Fibroblast of lung (primary cell): Measurements from ENCODE around the gene RAB31. TPM values are rescaled to one million over a fixed set of nuclear protein-coding genes. Genes with fewer than 3 reads are reported as not detected.
A peak's percentile ranks its signal among the peaks of the same experiment; 100 is the strongest.

Source experiments
- DNase-seq, 2 donors: peaks; one replicate each; pipeline versions ENCODE4 v3.0.0 to v3.0.0-alpha.2; 2010; ENCODE audit warnings: low read depth in 2 of 2
- H2AFZ ChIP-seq: 2 replicates; pipeline ENCODE4 v1.5.1; 2012; ENCODE audit warnings: low read length, control low read depth, inconsistent platforms
- H3K27ac ChIP-seq: 2 replicates; pipeline ENCODE4 v1.5.1; 2011; ENCODE audit warnings: low read length, control low read depth; ENCODE audit not compliant: insufficient read depth
- H3K27me3 ChIP-seq: 2 replicates; pipeline ENCODE4 v1.5.1; 2011; ENCODE audit warnings: mild to moderate bottlenecking, low read length; ENCODE audit not compliant: control insufficient read depth, insufficient read depth
- H3K36me3 ChIP-seq: 2 replicates; pipeline ENCODE4 v1.5.1; 2011; ENCODE audit warnings: low read length; ENCODE audit not compliant: control insufficient read depth, insufficient read depth
- H3K4me1 ChIP-seq: 2 replicates; pipeline ENCODE4 v1.5.1; 2011; ENCODE audit warnings: low read length; ENCODE audit not compliant: control insufficient read depth, insufficient read depth; ENCODE audit errors: extremely low read depth
- H3K4me2 ChIP-seq: 2 replicates; pipeline ENCODE4 v1.5.1; 2011; ENCODE audit warnings: low read length, control low read depth; ENCODE audit not compliant: insufficient read depth; ENCODE audit errors: extremely low read depth
- H3K4me3 ChIP-seq, 4 experiments: fragments of 200-600 bp in 1 of 4; sonication (generic) in 1 of 4; replicated peaks in 1 of 4; 2 replicates each; pipeline ENCODE4 v1.5.1; 2011 to 2016; ENCODE audit warnings: low read length in 4 of 4, low read depth in 3 of 4, mild to moderate bottlenecking in 3 of 4, control low read depth in 2 of 4, inconsistent platforms in 1 of 4, mixed read lengths in 1 of 4; ENCODE audit not compliant: insufficient read depth in 1 of 4; ENCODE audit errors: control extremely low read depth in 1 of 4
- H3K79me2 ChIP-seq: 2 replicates; pipeline ENCODE4 v1.5.1; 2012; ENCODE audit warnings: mild to moderate bottlenecking, low read length, inconsistent platforms; ENCODE audit not compliant: control insufficient read depth, insufficient read depth
- H3K9ac ChIP-seq: 2 replicates; pipeline ENCODE4 v1.5.1; 2011; ENCODE audit warnings: mild to moderate bottlenecking, low read length, control low read depth; ENCODE audit not compliant: insufficient read depth
- H3K9me3 ChIP-seq: 2 replicates; pipeline ENCODE4 v1.5.1; 2012; ENCODE audit warnings: low read depth, low read length; ENCODE audit not compliant: control insufficient read depth, insufficient read depth
- H4K20me1 ChIP-seq: 2 replicates; pipeline ENCODE4 v1.5.1; 2011; ENCODE audit warnings: low read length; ENCODE audit not compliant: control insufficient read depth, insufficient read depth; ENCODE audit errors: extremely low read depth
- EZH2 ChIP-seq: IDR thresholded peaks from 2 replicates; pipeline ENCODE4 v1.5.1; 2012; ENCODE audit warnings: low read length, control low read depth, mild to moderate bottlenecking; ENCODE audit errors: missing control alignments
- polyA plus RNA-seq, 2 donors: library from polyadenylated mRNA; depleted of rRNA in 1 of 2; stranded (reverse) in 1 of 2; unstranded in 1 of 2; fragments of >200 nt; gene quantifications; 2 replicates each; pipeline ENCODE4 v1.2.1, GENCODE V29; 2011 to 2012; ENCODE audit warnings: missing spikeins in 1 of 2
- total RNA-seq: library from RNA; depleted of rRNA; stranded (reverse); fragments of >200 nt; gene quantifications from 2 replicates; pipeline ENCODE4 v1.2.1, GENCODE V29; 2014
- TF ChIP-seq, protein P1 (sequence below), 2 donors: IDR thresholded peaks in 1 of 2; conservative IDR thresholded peaks in 1 of 2; 1 replicate in 1 of 2; 2 replicates in 1 of 2; pipeline ENCODE4 v1.5.1; 2011 to 2012; ENCODE audit warnings: low read length in 2 of 2, control low read depth in 1 of 2, inconsistent platforms in 1 of 2, low read depth in 1 of 2, mild to moderate bottlenecking in 1 of 2

The RAB31 gene
- total and polyA plus RNA-seq, 2 donors (not counting 1 experiment from before 2014, with no cell fraction given), result 29.6 to 47.1 TPM

GRCh38 chr18:9849407-9850283 lies 141.5 kb downstream of the RAB31 start:
- H3K27me3 ChIP-seq, result no peaks in the 10 kb centered on the region
- DNase-seq, result no peak
- no peak overlapping the region for H3K9ac ChIP-seq
- H3K4me1 ChIP-seq, result no peaks in the 10 kb centered on the region
- no peaks in the 10 kb centered on the region for H4K20me1 ChIP-seq
- H3K9me3 ChIP-seq, result no peaks in the 10 kb centered on the region
- H3K79me2 ChIP-seq, result no peaks in the 10 kb centered on the region
- TF ChIP-seq, protein P1, sequence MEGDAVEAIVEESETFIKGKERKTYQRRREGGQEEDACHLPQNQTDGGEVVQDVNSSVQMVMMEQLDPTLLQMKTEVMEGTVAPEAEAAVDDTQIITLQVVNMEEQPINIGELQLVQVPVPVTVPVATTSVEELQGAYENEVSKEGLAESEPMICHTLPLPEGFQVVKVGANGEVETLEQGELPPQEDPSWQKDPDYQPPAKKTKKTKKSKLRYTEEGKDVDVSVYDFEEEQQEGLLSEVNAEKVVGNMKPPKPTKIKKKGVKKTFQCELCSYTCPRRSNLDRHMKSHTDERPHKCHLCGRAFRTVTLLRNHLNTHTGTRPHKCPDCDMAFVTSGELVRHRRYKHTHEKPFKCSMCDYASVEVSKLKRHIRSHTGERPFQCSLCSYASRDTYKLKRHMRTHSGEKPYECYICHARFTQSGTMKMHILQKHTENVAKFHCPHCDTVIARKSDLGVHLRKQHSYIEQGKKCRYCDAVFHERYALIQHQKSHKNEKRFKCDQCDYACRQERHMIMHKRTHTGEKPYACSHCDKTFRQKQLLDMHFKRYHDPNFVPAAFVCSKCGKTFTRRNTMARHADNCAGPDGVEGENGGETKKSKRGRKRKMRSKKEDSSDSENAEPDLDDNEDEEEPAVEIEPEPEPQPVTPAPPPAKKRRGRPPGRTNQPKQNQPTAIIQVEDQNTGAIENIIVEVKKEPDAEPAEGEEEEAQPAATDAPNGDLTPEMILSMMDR (conservative IDR thresholded peaks at IDR 0.05 in 1 of 2, IDR thresholded peaks at IDR 0.05 in 1 of 2; ENCODE audit: low read depth in 1 of 2, low read length in 2 of 2), result no peak
- no peak for TF ChIP-seq EZH2
- no peaks in the 10 kb centered on the region for H3K36me3 ChIP-seq
- no peak overlapping the region for H3K4me3 ChIP-seq
- H3K27ac ChIP-seq, result no peak overlapping the region
- no peak overlapping the region for H2AFZ ChIP-seq
- H3K4me2 ChIP-seq, result no peak overlapping the region

GRCh38 chr18:9850309-9850708 lies 142.2 kb downstream of the RAB31 start:
- H3K79me2 ChIP-seq, result no peaks in the 10 kb centered on the region
- no peak for TF ChIP-seq EZH2
- TF ChIP-seq, protein P1 (conservative IDR thresholded peaks at IDR 0.05 in 1 of 2, IDR thresholded peaks at IDR 0.05 in 1 of 2; ENCODE audit: low read depth in 1 of 2, low read length in 2 of 2), result no peak
- no peak overlapping the region for H3K9ac ChIP-seq
- no peak for DNase-seq
- no peak overlapping the region for H3K4me3 ChIP-seq
- no peaks in the 10 kb centered on the region for H3K4me1 ChIP-seq
- no peak overlapping the region for H3K27ac ChIP-seq
- H3K27me3 ChIP-seq, result no peaks in the 10 kb centered on the region
- H3K4me2 ChIP-seq, result no peak overlapping the region
- no peaks in the 10 kb centered on the region for H3K9me3 ChIP-seq
- H2AFZ ChIP-seq, result no peak overlapping the region
- H3K36me3 ChIP-seq, result no peaks in the 10 kb centered on the region
- no peaks in the 10 kb centered on the region for H4K20me1 ChIP-seq

GRCh38 chr18:9851511-9851910 lies 143.4 kb downstream of the RAB31 start:
- DNase-seq, result peak in 1 of 2 donors; percentile 73
- no peak overlapping the region for H2AFZ ChIP-seq

More at GRCh38 chr18:9851511-9851910, 143.4 kb downstream of the RAB31 start:
- TF ChIP-seq EZH2, result no peak
- TF ChIP-seq, protein P1 (conservative IDR thresholded peaks at IDR 0.05 in 1 of 2, IDR thresholded peaks at IDR 0.05 in 1 of 2; ENCODE audit: low read depth in 1 of 2, low read length in 2 of 2), result no peak
- no peaks in the 10 kb centered on the region for H3K79me2 ChIP-seq
- H4K20me1 ChIP-seq, result no peaks in the 10 kb centered on the region
- no peaks in the 10 kb centered on the region for H3K36me3 ChIP-seq
- no peak overlapping the region for H3K27ac ChIP-seq
- H3K4me3 ChIP-seq, result no peak overlapping the region
- no peaks in the 10 kb centered on the region for H3K4me1 ChIP-seq
- H3K4me2 ChIP-seq, result no peak overlapping the region
- H3K9me3 ChIP-seq, result no peaks in the 10 kb centered on the region
- no peaks in the 10 kb centered on the region for H3K27me3 ChIP-seq
- H3K9ac ChIP-seq, result no peak overlapping the region
